Stomach smooth muscle (tissue), 2 donors: ENCODE data around the gene CMTM3.

ENCODE experiments used
- H3K27ac ChIP-seq: one replicate; pipeline ENCODE4 v1.7.0; 2013; ENCODE audit warnings: mild to moderate bottlenecking, low read length, inconsistent platforms
- H3K27me3 ChIP-seq, 2 donors: one replicate each; pipeline ENCODE4 v1.7.0; 2013; ENCODE audit warnings: low read length in 2 of 2; ENCODE audit not compliant: insufficient read depth in 2 of 2, control insufficient read depth in 1 of 2
- H3K36me3 ChIP-seq, 2 donors: one replicate each; pipeline ENCODE4 v1.7.0; 2013; ENCODE audit warnings: low read length in 2 of 2; ENCODE audit not compliant: control insufficient read depth in 2 of 2, insufficient read depth in 2 of 2
- H3K4me1 ChIP-seq: one replicate; pipeline ENCODE4 v1.7.0; 2013; ENCODE audit warnings: low read length; ENCODE audit not compliant: control insufficient read depth, insufficient read depth
- H3K4me3 ChIP-seq, 2 donors: one replicate each; pipeline ENCODE4 v1.7.0; 2013; ENCODE audit warnings: low read length in 2 of 2
- H3K9ac ChIP-seq, 2 donors: one replicate each; pipeline ENCODE4 v1.7.0; 2013; ENCODE audit warnings: low read length in 2 of 2, mild to moderate bottlenecking in 1 of 2
- H3K9me3 ChIP-seq, 2 donors: one replicate each; pipeline ENCODE4 v1.7.0; 2013; ENCODE audit warnings: low read length in 2 of 2; ENCODE audit not compliant: control insufficient read depth in 2 of 2
- donor health status: healthy.
- donor health status: Pancreatic carcinoma.

CMTM3 gene

GRCh38 chr16:66569131-66569530 lies 35.4 kb upstream of the CMTM3 start:
- Histone ChIP-seq H3K9me3 (no peaks in the 10 kb centered on the region), H3K4me1 (no peaks in the 10 kb centered on the region), H3K27ac (no peak overlapping the region), H3K9ac (no peak overlapping the region), H3K4me3 (no peak overlapping the region), H3K27me3 (no peaks in the 10 kb centered on the region), H3K36me3 (peaks cover 0 to 2% of the 10 kb centered on the region in 2 donors)

DNA sequence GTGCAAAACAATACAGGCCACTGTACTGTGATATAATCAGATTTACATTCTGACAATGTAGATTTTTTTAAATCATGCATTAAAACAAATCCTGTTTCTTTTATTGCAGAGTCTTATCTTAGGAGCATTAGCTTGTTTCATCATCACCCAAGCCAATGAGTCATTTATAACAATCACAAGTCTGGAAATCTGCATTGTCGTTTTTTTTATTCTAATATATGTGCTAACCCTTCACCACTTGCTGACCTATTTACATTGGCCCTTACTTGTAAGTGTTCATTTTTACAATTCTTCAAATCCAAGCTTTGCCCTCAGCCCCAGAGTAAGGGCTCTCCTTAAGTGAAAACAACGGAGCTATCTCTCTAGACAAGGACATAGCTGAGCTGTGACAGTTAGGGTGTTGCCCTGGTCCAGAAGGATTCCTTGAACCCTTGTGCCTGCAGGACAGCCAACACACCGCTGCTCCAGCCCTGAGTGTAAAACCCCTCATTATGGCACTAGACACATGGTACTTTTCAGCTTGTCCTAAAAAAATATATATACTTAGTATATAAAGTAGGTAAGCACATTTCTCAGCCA lies 34.6 kb upstream of the CMTM3 start:
- Histone ChIP-seq H3K27ac (no peak overlapping the region), H3K36me3 (no peaks in the 10 kb centered on the region), H3K4me1 (no peaks in the 10 kb centered on the region), H3K27me3 (no peaks in the 10 kb centered on the region), H3K9ac (no peak overlapping the region), H3K9me3 (no peaks in the 10 kb centered on the region), H3K4me3 (no peak overlapping the region)

- Histone ChIP-seq H3K27ac (no peak overlapping the region), H3K36me3 (no peaks in the 10 kb centered on the region), H3K4me3 (no peak overlapping the region), H3K27me3 (peaks cover 0 to 2% of the 10 kb centered on the region in 2 donors), H3K9ac (no peak overlapping the region), H3K9me3 (no peaks in the 10 kb centered on the region), H3K4me1 (no peaks in the 10 kb centered on the region)
Observed at GRCh38 chr16:66572356-66572755, 32.1 kb upstream of the CMTM3 start.

- no peak overlapping the region for H3K9ac ChIP-seq
- no peaks in the 10 kb centered on the region for H3K9me3 ChIP-seq
- H3K27me3 ChIP-seq: peaks cover 16 to 18% of the 10 kb centered on the region in 2 donors
- no peak overlapping the region for H3K4me3 ChIP-seq
- no peaks in the 10 kb centered on the region for H3K36me3 ChIP-seq
- H3K27ac ChIP-seq: no peak overlapping the region
- peaks cover 9% of the 10 kb centered on the region for H3K4me1 ChIP-seq
Observed at GRCh38 chr16:66574081-66574480, 30.4 kb upstream of the CMTM3 start.

GRCh38 chr16:66574531-66574930 lies 30.0 kb upstream of the CMTM3 start:
- H3K4me3 ChIP-seq: no peak overlapping the region
- H3K27ac ChIP-seq: no peak overlapping the region
- no peak overlapping the region for H3K9ac ChIP-seq
- peaks cover 10% of the 10 kb centered on the region for H3K4me1 ChIP-seq
- peaks cover 20 to 22% of the 10 kb centered on the region in 2 donors for H3K27me3 ChIP-seq
- H3K36me3 ChIP-seq: no peaks in the 10 kb centered on the region
- no peaks in the 10 kb centered on the region for H3K9me3 ChIP-seq

- no peak overlapping the region for H3K4me3 ChIP-seq
- H3K9ac ChIP-seq: no peak overlapping the region
- H3K27me3 ChIP-seq: peaks cover 22 to 26% of the 10 kb centered on the region in 2 donors
Observed at GRCh38 chr16:66575060-66575459, 29.4 kb upstream of the CMTM3 start.

DNA sequence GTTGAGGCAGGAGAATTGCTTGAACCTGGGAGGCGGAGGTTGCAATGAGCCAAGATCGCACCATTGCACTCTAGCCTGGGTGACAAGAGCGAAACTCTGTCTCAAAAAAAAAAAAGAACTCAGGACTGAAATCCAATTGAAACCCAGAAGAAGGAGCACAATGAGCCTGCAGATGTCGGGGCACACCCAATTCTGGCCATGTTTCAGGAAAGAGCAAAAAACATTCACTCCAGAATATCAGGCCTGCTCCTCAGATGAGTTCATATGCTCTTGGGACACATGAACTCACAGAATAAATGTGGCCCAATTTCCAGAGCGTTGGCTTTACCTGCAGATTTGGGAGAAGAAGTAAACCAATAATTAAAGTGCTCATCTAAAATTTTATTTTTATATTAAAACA lies 28.2 kb upstream of the CMTM3 start:
- Histone ChIP-seq H3K27me3 (peaks cover 22 to 26% of the 10 kb centered on the region in 2 donors), H3K4me1 (peaks cover 15% of the 10 kb centered on the region), H3K9ac (no peak overlapping the region)

More at GRCh38 chr16:66575060-66575459, 29.4 kb upstream of the CMTM3 start:
- Histone ChIP-seq H3K4me1 (peaks cover 10% of the 10 kb centered on the region), H3K9me3 (no peaks in the 10 kb centered on the region), H3K36me3 (no peaks in the 10 kb centered on the region), H3K27ac (no peak overlapping the region)

DNA sequence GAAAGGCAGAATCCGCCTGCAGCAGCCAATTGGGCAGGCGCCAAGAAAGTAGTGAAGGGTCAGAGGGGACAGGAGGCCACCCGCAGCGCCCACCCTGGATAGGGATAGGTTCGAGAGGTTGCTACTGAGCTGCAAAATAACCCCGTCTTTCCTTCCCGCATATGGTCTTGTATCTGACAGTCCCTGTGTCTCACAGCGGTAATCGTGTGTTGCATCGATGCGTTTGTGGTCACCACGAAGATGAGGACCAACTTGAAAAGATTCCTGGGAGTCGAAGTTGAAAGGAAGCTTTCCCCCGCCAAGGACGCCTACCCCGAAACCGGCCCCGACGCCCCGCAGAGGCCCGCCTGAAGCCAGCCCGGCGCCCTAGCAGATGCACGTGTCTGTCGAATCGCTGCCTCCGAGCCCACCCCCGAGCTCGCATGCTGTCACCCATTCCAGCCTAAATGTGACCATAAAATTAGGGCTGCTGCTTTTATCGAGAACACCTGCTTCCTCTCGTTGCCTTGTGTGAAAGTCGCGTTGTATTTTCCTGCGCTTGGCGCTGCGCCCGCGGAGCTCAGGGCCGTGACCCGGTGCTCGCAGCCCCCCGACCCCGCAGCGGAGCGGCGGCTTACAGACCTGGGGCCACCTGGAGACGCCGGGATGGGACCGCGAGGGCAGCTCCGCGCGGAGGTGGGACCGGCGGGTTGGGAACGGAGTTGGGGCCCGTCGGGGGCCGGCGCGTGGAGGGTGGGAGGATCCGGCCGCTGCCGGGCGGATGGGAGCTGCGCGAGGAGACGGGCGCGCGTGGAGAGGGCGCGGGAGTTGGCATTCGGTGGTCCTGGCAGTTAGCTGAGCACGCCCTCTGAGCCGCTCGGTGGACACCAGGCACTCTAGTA lies 25.6 kb upstream of the CMTM3 start, which contains the start of gene CMTM2:
Gene CMTM2, plus strand, starts transcription at position 813 of the 881 bp plus-strand sequence. CDS start 145 bp downstream, outside the sequence.
- Histone ChIP-seq H3K27ac (no peak within 1 kb of the TSS), H3K9me3 (no peaks in the 10 kb centered on the region), H3K4me1 (peaks cover 15% of the 10 kb centered on the region), H3K27me3 (peaks cover 22 to 26% of the 10 kb centered on the region in 2 donors), H3K9ac (no peak within 1 kb of the TSS), H3K4me3 (peak within 1 kb of the TSS; percentile 24 to 54), H3K36me3 (no peaks in the 10 kb centered on the region)

More for the DNA sequence above, 28.2 kb upstream of the CMTM3 start:
- H3K9me3 ChIP-seq: no peaks in the 10 kb centered on the region
- H3K4me3 ChIP-seq: no peak overlapping the region
- no peaks in the 10 kb centered on the region for H3K36me3 ChIP-seq
- no peak overlapping the region for H3K27ac ChIP-seq

- no peak overlapping the region for H3K4me3 ChIP-seq
- no peaks in the 10 kb centered on the region for H3K9me3 ChIP-seq
- H3K27ac ChIP-seq: no peak overlapping the region
- H3K27me3 ChIP-seq: peaks cover 22 to 26% of the 10 kb centered on the region in 2 donors
- H3K36me3 ChIP-seq: no peaks in the 10 kb centered on the region
- no peak overlapping the region for H3K9ac ChIP-seq
- peaks cover 15% of the 10 kb centered on the region for H3K4me1 ChIP-seq
Observed at GRCh38 chr16:66580605-66581209, 23.8 kb upstream of the CMTM3 start.

- Histone ChIP-seq H3K9me3 (no peaks in the 10 kb centered on the region), H3K36me3 (no peaks in the 10 kb centered on the region), H3K4me1 (peaks cover 15% of the 10 kb centered on the region), H3K4me3 (no peak overlapping the region), H3K9ac (no peak overlapping the region), H3K27me3 (peaks cover 22 to 26% of the 10 kb centered on the region in 2 donors), H3K27ac (no peak overlapping the region)
Observed at GRCh38 chr16:66581246-66581952, 23.1 kb upstream of the CMTM3 start.
